Osteoblast (primary cell): ENCODE measurements around the gene WHRN. TPM values are rescaled to one million over a fixed set of nuclear protein-coding genes. Genes with fewer than 3 reads are reported as not detected.

ENCODE experiments used
- DNase-seq: peaks from one replicate; pipeline ENCODE4 v3.0.0; 2011; ENCODE audit warnings: low spot score, mixed read lengths; ENCODE audit not compliant: insufficient read length; ENCODE audit errors: missing footprints
- H2AFZ ChIP-seq: 2 replicates; pipeline ENCODE4 v1.6.0; 2011; ENCODE audit warnings: mild to moderate bottlenecking, low read length
- H3K27ac ChIP-seq: 2 replicates; pipeline ENCODE4 v1.5.1; 2011; ENCODE audit warnings: mild to moderate bottlenecking, low read depth, low read length, moderate library complexity
- H3K27me3 ChIP-seq: 2 replicates; pipeline ENCODE4 v1.6.0; 2012; ENCODE audit warnings: mild to moderate bottlenecking, control low read depth, inconsistent platforms, low read length, moderate library complexity; ENCODE audit not compliant: insufficient read depth
- H3K36me3 ChIP-seq: 2 replicates; pipeline ENCODE4 v1.5.1; 2011; ENCODE audit warnings: mild to moderate bottlenecking, low read length, control low read depth, moderate library complexity; ENCODE audit not compliant: insufficient read depth
- H3K4me1 ChIP-seq: 2 replicates; pipeline ENCODE4 v1.5.1; 2011; ENCODE audit warnings: mild to moderate bottlenecking, low read length, control low read depth, moderate library complexity; ENCODE audit not compliant: insufficient read depth
- H3K4me2 ChIP-seq: 2 replicates; pipeline ENCODE4 v1.6.0; 2011; ENCODE audit warnings: mild to moderate bottlenecking, low read length; ENCODE audit not compliant: insufficient read depth
- H3K4me3 ChIP-seq: fragments of 200-600 bp; sonication (generic); 3 replicates; pipeline ENCODE4 v1.5.1; 2012; ENCODE audit warnings: mild to moderate bottlenecking, low read length, inconsistent platforms; ENCODE audit not compliant: insufficient read depth
- H3K79me2 ChIP-seq: 2 replicates; pipeline ENCODE4 v1.6.0; 2012; ENCODE audit warnings: mild to moderate bottlenecking, low read length, control low read depth, inconsistent platforms; ENCODE audit not compliant: insufficient read depth
- H3K9me3 ChIP-seq: 2 replicates; pipeline ENCODE4 v1.5.1; 2011; ENCODE audit warnings: low read depth, low read length, control low read depth
- H4K20me1 ChIP-seq: 2 replicates; pipeline ENCODE4 v1.6.0; 2012; ENCODE audit warnings: mild to moderate bottlenecking, low read length, control low read depth; ENCODE audit not compliant: insufficient read depth
- total RNA-seq: library from RNA; depleted of rRNA; stranded (reverse); fragments of >200 nt; gene quantifications from 2 replicates; pipeline ENCODE4 v1.2.3, GENCODE V29; 2012
- TF ChIP-seq, protein P1 (sequence below): IDR thresholded peaks from 2 replicates; pipeline ENCODE4 v1.5.1; 2011; ENCODE audit warnings: mild to moderate bottlenecking, low read depth, low read length, moderate library complexity; ENCODE audit errors: extremely low read depth

WHRN gene
- total RNA-seq, 1 donor: 2.2 TPM

GRCh38 chr9:114387680-114388356 lies 117.5 kb downstream of the WHRN start, which contains the start of gene AKNA:
TSS of gene AKNA (minus strand) at chr9:114387982. CDS start at chr9:114381333, 6,649 bp downstream.
- Histone ChIP-seq H3K4me2 (peak within 1 kb of the TSS; percentile 80), H3K4me1 (peaks cover 50% of the 10 kb centered on the region), H3K27me3 (no peaks in the 10 kb centered on the region), H2AFZ (peak within 1 kb of the TSS; percentile 74), H3K79me2 (peaks cover 34% of the 10 kb centered on the region), H3K4me3 (peak within 1 kb of the TSS; percentile 73), H3K27ac (peak within 1 kb of the TSS; percentile 45), H4K20me1 (no peaks in the 10 kb centered on the region), H3K9me3 (no peaks in the 10 kb centered on the region), H3K36me3 (no peaks in the 10 kb centered on the region)
- TF ChIP-seq, protein P1, sequence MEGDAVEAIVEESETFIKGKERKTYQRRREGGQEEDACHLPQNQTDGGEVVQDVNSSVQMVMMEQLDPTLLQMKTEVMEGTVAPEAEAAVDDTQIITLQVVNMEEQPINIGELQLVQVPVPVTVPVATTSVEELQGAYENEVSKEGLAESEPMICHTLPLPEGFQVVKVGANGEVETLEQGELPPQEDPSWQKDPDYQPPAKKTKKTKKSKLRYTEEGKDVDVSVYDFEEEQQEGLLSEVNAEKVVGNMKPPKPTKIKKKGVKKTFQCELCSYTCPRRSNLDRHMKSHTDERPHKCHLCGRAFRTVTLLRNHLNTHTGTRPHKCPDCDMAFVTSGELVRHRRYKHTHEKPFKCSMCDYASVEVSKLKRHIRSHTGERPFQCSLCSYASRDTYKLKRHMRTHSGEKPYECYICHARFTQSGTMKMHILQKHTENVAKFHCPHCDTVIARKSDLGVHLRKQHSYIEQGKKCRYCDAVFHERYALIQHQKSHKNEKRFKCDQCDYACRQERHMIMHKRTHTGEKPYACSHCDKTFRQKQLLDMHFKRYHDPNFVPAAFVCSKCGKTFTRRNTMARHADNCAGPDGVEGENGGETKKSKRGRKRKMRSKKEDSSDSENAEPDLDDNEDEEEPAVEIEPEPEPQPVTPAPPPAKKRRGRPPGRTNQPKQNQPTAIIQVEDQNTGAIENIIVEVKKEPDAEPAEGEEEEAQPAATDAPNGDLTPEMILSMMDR: no peak
- DNase-seq: peak; percentile 92

DNA sequence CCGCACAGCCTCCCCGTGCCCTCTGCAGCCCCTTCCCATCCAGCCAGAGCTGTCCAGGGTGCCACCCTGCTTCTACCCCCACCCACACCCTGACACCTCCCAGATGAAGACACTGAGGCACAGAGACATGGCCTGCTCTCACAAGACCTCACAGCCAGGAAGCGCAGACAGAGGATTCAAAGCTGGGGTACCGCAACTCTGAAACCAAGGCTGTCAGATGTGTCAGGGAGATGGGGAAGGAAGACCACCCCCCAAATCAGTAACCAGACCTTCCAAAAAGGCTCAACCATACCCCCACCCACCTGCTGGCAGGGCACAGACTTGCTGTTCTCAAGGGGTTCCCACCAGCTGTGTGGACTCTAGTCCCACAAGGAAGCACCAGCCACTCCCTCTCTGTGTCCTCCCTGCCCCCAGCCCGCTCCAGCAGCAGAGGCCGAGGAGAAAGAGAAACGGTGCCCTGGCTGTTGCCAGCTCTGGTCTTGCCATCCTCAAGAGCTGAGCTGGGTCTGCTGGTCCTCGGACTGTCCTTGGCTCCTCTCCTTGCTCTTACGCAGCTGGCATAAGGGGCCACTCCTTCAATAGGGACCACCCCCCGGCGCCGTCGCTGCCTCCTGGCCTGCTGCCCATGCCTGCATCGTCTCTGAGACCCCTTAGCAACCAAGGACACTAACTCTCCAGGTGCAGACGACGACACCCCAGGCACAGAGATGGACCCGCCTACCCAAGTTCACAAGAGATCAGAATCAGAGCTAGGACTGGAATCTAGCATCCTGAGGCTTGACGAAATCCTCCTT lies 118.2 kb downstream of the WHRN start:
- DNase-seq: peak; percentile 82
- H3K79me2 ChIP-seq: peaks cover 39% of the 10 kb centered on the region
- peak overlapping the region; percentile 45 for H3K27ac ChIP-seq
- peak overlapping the region; percentile 73 for H3K4me3 ChIP-seq
- peaks cover 53% of the 10 kb centered on the region for H3K4me1 ChIP-seq
- peak overlapping the region; percentile 80 for H3K4me2 ChIP-seq
- peak overlapping the region; percentile 74 for H2AFZ ChIP-seq
- no peaks in the 10 kb centered on the region for H4K20me1 ChIP-seq
- no peaks in the 10 kb centered on the region for H3K36me3 ChIP-seq
- no peaks in the 10 kb centered on the region for H3K27me3 ChIP-seq
- no peaks in the 10 kb centered on the region for H3K9me3 ChIP-seq
- TF ChIP-seq, protein P1: no peak

DNA sequence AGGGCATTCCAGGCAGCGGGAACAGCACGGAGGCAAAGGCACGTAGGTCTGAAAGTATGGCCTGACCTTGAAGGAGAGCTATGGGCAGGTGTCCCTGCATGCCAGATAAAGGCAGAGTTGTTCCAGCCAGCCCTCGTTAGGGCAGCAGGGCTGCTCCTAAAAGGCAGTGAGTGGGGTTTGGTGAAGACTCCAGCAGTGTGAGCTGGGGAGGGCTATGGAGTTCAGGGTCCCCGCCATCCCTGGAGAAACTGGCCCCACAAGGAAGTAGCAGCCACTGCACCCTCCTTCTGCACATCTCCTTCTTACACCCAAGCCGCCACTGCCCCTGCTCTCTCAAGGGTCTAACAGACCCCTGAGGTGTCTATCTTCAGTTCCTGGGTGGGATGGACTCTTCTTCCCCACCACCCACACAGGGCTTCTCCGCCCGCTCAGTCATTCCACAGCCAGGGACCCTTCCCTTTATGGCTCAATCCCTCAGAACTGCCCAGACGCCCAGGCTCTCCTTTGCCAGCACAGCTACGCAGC lies 118.8 kb downstream of the WHRN start:
- Histone ChIP-seq H4K20me1 (no peaks in the 10 kb centered on the region), H3K36me3 (no peaks in the 10 kb centered on the region), H3K27me3 (no peaks in the 10 kb centered on the region), H3K79me2 (peaks cover 44% of the 10 kb centered on the region), H2AFZ (no peak overlapping the region), H3K9me3 (no peaks in the 10 kb centered on the region), H3K4me1 (peaks cover 53% of the 10 kb centered on the region), H3K4me2 (peak overlapping the region; percentile 80), H3K4me3 (peak overlapping the region; percentile 73), H3K27ac (peak overlapping the region; percentile 45)
- no peak for DNase-seq
- TF ChIP-seq, protein P1: no peak
